Naive thymus-derived CD4-positive, alpha-beta T cell (primary cell): Measurements from ENCODE around the gene CYLD. TPM values are rescaled to one million over a fixed set of nuclear protein-coding genes. Genes with fewer than 3 reads are reported as not detected.

Experiments used
- ATAC-seq: fragments of 150-1000 bp; cut with Tn5 transposase; 2 replicates; pipeline ENCODE4 v1.10.0; 2021; ENCODE audit warnings: mild to moderate bottlenecking, moderate library complexity
- CTCF ChIA-PET: fragments of 350-600 bp; sonication (Branson Sonifier 250); formaldehyde crosslinking; loops from one replicate; lab custom pipeline; 2021; ENCODE audit warnings: antibody characterized with exemption; lab: Charles Lee
- POLR2A ChIA-PET: fragments of 350-600 bp; sonication (Branson Sonifier 250); formaldehyde crosslinking; loops from one replicate; lab custom pipeline; 2021; ENCODE audit warnings: antibody characterized with exemption, inconsistent platforms; lab: Charles Lee
- DNase-seq, 9 donors: peaks; one replicate each; pipeline versions ENCODE4 v3.0.0 to v3.0.0-alpha.2; 2020 to 2022; ENCODE audit warnings: mixed read lengths in 1 of 9
- H3K27ac ChIP-seq: one replicate; pipeline ENCODE4 v1.7.0; 2013; ENCODE audit warnings: mild to moderate bottlenecking, low read depth, low read length, moderate library complexity
- H3K27me3 ChIP-seq, 2 donors: one replicate each; pipeline ENCODE4 v1.7.0; 2013; ENCODE audit warnings: low read length in 2 of 2, mild to moderate bottlenecking in 2 of 2, moderate library complexity in 2 of 2; ENCODE audit not compliant: control insufficient read depth in 2 of 2, insufficient read depth in 2 of 2
- H3K36me3 ChIP-seq, 3 experiments: 1 replicate in 2 of 3; 2 replicates in 1 of 3; pipeline ENCODE4 v1.7.0; 2013; ENCODE audit warnings: low read length in 3 of 3, mild to moderate bottlenecking in 3 of 3, moderate library complexity in 1 of 3; ENCODE audit not compliant: insufficient read depth in 3 of 3, control insufficient read depth in 2 of 3
- H3K4me1 ChIP-seq, 2 donors: one replicate each; pipeline ENCODE4 v1.7.0; 2013; ENCODE audit warnings: low read length in 2 of 2, mild to moderate bottlenecking in 2 of 2, moderate library complexity in 1 of 2; ENCODE audit not compliant: control insufficient read depth in 2 of 2, insufficient read depth in 2 of 2
- H3K4me3 ChIP-seq: 2 replicates; pipeline ENCODE4 v1.7.0; 2013; ENCODE audit warnings: mild to moderate bottlenecking, low read length
- H3K9me3 ChIP-seq, 3 experiments: 1 replicate in 2 of 3; 2 replicates in 1 of 3; pipeline ENCODE4 v1.7.0; 2013; ENCODE audit warnings: low read length in 3 of 3; ENCODE audit not compliant: control insufficient read depth in 2 of 3
- H3K27ac Mint-ChIP-seq, 9 donors: one replicate each; pipeline ENCODE4 v1.8.0; 2020 to 2022; ENCODE audit warnings: mixed read lengths in 9 of 9, mild to moderate bottlenecking in 8 of 9, moderate library complexity in 5 of 9, inconsistent platforms in 2 of 9
- H3K27me3 Mint-ChIP-seq, 5 donors: one replicate each; pipeline ENCODE4 v1.8.0; 2021 to 2022; ENCODE audit warnings: mixed read lengths in 5 of 5, mild to moderate bottlenecking in 1 of 5
- H3K36me3 Mint-ChIP-seq, 5 donors: one replicate each; pipeline ENCODE4 v1.8.0; 2020 to 2022; ENCODE audit warnings: mixed read lengths in 5 of 5, mild to moderate bottlenecking in 3 of 5, inconsistent platforms in 1 of 5
- H3K4me1 Mint-ChIP-seq, 7 donors: one replicate each; pipeline ENCODE4 v1.8.0; 2020 to 2022; ENCODE audit warnings: mixed read lengths in 7 of 7, mild to moderate bottlenecking in 3 of 7, inconsistent platforms in 1 of 7
- H3K4me3 Mint-ChIP-seq, 10 donors: one replicate each; pipeline ENCODE4 v1.8.0; 2020 to 2022; ENCODE audit warnings: mild to moderate bottlenecking in 10 of 10, mixed read lengths in 10 of 10, moderate library complexity in 6 of 10, inconsistent platforms in 2 of 10
- H3K9me3 Mint-ChIP-seq, 11 donors: one replicate each; pipeline ENCODE4 v1.8.0; 2020 to 2022; ENCODE audit warnings: mixed read lengths in 11 of 11, mild to moderate bottlenecking in 4 of 11, inconsistent platforms in 1 of 11, moderate library complexity in 1 of 11
- intact Hi-C, 2 donors: fragments of 100-400 bp; cut with micrococcal nuclease; formaldehyde crosslinking; loops; one replicate each; pipeline ENCODE4 v1.15.1; 2023
- polyA plus RNA-seq, 2 donors: library from polyadenylated mRNA; unstranded; fragments of 300-500 nt; fragmentation: Illumina TruSeq; gene quantifications; one replicate each; pipeline ENCODE4 v1.2.3, GENCODE V29; 2021
- total RNA-seq, 6 experiments: library from RNA in 5 of 6; stranded (reverse) in 5 of 6; gene quantifications; 1 replicate in 5 of 6; 2 replicates in 1 of 6; pipeline ENCODE4 v1.2.3 and lab custom pipeline; 2021 to 2026

Gene CYLD
- total and polyA plus RNA-seq, 7 experiments from 2014 or later = 170 to 393 (median 276) TPM

DNA sequence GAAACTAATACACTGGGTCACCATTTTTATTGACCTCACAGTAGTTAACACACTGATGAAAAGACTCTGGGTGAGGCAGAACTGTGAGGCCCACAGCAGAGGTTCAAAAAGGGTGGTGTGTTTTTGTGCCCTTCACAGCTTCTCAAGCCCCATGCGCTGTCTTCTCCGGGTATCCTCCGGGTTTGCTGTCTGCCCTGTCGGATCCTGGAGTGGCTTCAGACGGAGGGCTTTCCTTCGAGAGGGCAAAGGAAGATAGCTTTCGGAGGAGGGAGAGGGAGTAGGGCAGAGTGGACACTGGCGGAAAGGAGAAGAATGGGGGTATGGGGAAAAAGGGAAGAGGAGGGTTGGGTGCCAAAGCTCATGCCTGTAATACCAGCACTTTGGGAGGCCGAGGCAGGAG is 80.8 kb downstream of the CYLD start:
- peaks cover 0 to 3% (median 0%) of the 10 kb centered on the region in 11 donors for H3K9me3 Mint-ChIP-seq
- no peak overlapping the region for H3K4me3 ChIP-seq
- peaks cover 13 to 29% (median 20%) of the 10 kb centered on the region in 5 donors for H3K27me3 Mint-ChIP-seq
- DNase-seq (no peak), ATAC-seq (no peak)
- no peak overlapping the region for H3K27ac Mint-ChIP-seq
- intact Hi-C loops = no loop called here
- no peak overlapping the region for H3K27ac ChIP-seq
- H3K27me3 ChIP-seq = no peaks in the 10 kb centered on the region
- no peaks in the 10 kb centered on the region for H3K4me1 ChIP-seq
- H3K36me3 ChIP-seq = no peaks in the 10 kb centered on the region
- peaks cover 0 to 6% (median 0%) of the 10 kb centered on the region in 7 donors for H3K4me1 Mint-ChIP-seq
- POLR2A ChIA-PET = no interaction called here
- no peak overlapping the region for H3K4me3 Mint-ChIP-seq
- H3K36me3 Mint-ChIP-seq = no peaks in the 10 kb centered on the region
- CTCF ChIA-PET = no interaction called here
- H3K9me3 ChIP-seq = no peaks in the 10 kb centered on the region

GRCh38 chr16:50826797-50827316 is 85.0 kb downstream of the CYLD start:
- H3K27me3 Mint-ChIP-seq = peaks cover 20 to 42% (median 33%) of the 10 kb centered on the region in 5 donors
- no peak overlapping the region for H3K27ac Mint-ChIP-seq
- intact Hi-C loops = no loop called here
- Histone ChIP-seq H3K36me3 (no peaks in the 10 kb centered on the region), H3K27me3 (no peaks in the 10 kb centered on the region), H3K9me3 (no peaks in the 10 kb centered on the region), H3K27ac (no peak overlapping the region), H3K4me3 (no peak overlapping the region), H3K4me1 (no peaks in the 10 kb centered on the region)
- H3K4me1 Mint-ChIP-seq = peaks cover 0 to 8% (median 0%) of the 10 kb centered on the region in 7 donors
- ChIA-PET POLR2A (no interaction called here), CTCF (no interaction called here)
- ATAC-seq (no peak), DNase-seq (no peak)
- H3K4me3 Mint-ChIP-seq = no peak overlapping the region
- peaks cover 0 to 4% (median 0%) of the 10 kb centered on the region in 5 donors for H3K36me3 Mint-ChIP-seq
- H3K9me3 Mint-ChIP-seq = peaks cover 0 to 5% (median 0%) of the 10 kb centered on the region in 11 donors

DNA sequence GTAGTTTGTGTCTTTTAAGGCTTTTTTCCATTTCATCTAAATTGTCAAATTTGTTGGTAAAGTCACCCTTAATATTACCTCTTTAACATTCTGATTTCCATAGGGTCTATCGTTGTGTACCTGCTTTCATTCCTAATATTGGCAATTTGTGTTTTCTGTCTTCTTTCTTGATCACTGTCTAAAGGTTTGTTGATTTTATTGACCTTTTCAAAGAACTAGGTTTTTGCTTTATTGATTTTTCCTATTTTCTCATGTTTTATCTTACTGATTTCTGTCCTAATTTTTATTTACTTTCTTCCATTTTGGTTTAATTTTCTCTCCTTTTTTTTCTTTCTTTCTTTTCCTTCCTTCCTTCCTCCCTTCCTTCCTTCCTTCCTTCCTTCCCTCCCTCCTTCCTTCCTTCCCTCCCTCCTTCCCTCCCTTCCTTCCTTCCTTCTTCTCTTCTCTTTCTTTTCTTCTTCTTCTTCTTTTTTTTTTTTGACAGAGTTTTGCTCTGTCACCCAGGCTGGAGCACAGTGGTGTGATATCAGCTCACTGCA is 86.3 kb downstream of the CYLD start:
- H3K9me3 ChIP-seq = no peaks in the 10 kb centered on the region
- CTCF ChIA-PET = no interaction called here
- no peak overlapping the region for H3K27ac ChIP-seq
- peaks cover 0 to 6% (median 0%) of the 10 kb centered on the region in 7 donors for H3K4me1 Mint-ChIP-seq
- POLR2A ChIA-PET = no interaction called here
- intact Hi-C loops = no loop called here
- H3K4me1 ChIP-seq = no peaks in the 10 kb centered on the region
- no peak for DNase-seq
- peak overlapping the region in 1 of 9 donors; percentile 41 for H3K27ac Mint-ChIP-seq
- peaks cover 23 to 42% (median 33%) of the 10 kb centered on the region in 5 donors for H3K27me3 Mint-ChIP-seq
- no peak for ATAC-seq
- H3K4me3 ChIP-seq = no peak overlapping the region
- peaks cover 0 to 10% (median 3%) of the 10 kb centered on the region in 11 donors for H3K9me3 Mint-ChIP-seq
- no peaks in the 10 kb centered on the region for H3K36me3 ChIP-seq
- H3K36me3 Mint-ChIP-seq = peaks cover 0 to 5% (median 0%) of the 10 kb centered on the region in 5 donors
- H3K27me3 ChIP-seq = no peaks in the 10 kb centered on the region
- H3K4me3 Mint-ChIP-seq = no peak overlapping the region

DNA sequence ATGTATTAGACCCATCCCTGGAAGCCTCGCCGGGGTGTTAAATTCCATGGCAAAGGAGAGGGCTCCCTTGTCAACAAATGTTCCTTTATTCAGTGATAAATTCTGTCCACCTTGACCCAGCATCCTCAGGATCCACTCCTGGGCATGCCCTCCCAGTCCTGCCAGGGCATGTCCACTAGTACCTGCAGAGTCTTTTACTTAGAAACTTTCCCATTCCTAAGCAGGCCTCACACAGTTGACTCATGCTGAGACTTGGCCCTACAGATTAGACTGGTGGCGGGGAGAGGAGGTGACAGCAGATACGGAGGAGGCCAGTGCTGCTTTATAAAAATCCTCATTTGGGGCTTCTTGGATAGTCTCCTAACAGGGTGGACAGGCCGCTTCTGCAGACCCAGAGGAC is 88.8 kb downstream of the CYLD start:
- Mint-ChIP-seq H3K9me3 (peaks cover 0 to 12% (median 3%) of the 10 kb centered on the region in 11 donors), H3K4me3 (no peak overlapping the region), H3K36me3 (peaks cover 0 to 7% (median 3%) of the 10 kb centered on the region in 5 donors), H3K27ac (no peak overlapping the region), H3K4me1 (peaks cover 0 to 3% (median 0%) of the 10 kb centered on the region in 7 donors), H3K27me3 (peaks cover 22 to 41% (median 28%) of the 10 kb centered on the region in 5 donors)
- ATAC-seq (no peak), DNase-seq (no peak)
- Histone ChIP-seq H3K27me3 (no peaks in the 10 kb centered on the region), H3K9me3 (no peaks in the 10 kb centered on the region), H3K4me3 (no peak overlapping the region), H3K4me1 (no peaks in the 10 kb centered on the region), H3K36me3 (no peaks in the 10 kb centered on the region), H3K27ac (no peak overlapping the region)
- POLR2A ChIA-PET = no interaction called here
- intact Hi-C loops = no loop called here
- CTCF ChIA-PET = no interaction called here

DNA sequence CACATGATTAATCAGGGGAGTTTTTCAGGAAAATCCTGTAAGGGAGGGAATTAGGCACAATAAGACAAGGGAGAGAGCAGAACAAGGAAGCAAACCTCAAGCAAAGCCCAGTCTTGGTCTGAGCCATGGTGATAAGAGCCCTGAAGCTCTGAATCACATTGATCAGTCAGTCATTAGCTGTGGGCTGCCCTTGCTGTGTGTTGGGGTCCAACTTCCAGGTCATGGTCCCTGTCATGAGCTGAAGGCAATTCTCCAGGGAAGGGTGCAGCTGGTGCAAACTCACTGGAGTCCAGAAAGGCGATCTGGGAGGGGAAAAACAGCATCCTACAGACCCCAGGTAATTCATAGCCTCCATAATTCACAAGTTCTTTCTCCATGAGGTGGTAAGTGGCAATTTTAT is 89.9 kb downstream of the CYLD start:
- Mint-ChIP-seq H3K9me3 (peaks cover 0 to 8% (median 3%) of the 10 kb centered on the region in 11 donors), H3K27me3 (peaks cover 21 to 31% (median 22%) of the 10 kb centered on the region in 5 donors), H3K36me3 (peaks cover 0 to 7% (median 3%) of the 10 kb centered on the region in 5 donors), H3K4me3 (no peak overlapping the region), H3K27ac (no peak overlapping the region), H3K4me1 (peaks cover 0 to 2% (median 0%) of the 10 kb centered on the region in 7 donors)
- Histone ChIP-seq H3K36me3 (no peaks in the 10 kb centered on the region), H3K27ac (no peak overlapping the region), H3K4me3 (no peak overlapping the region), H3K4me1 (no peaks in the 10 kb centered on the region), H3K9me3 (no peaks in the 10 kb centered on the region), H3K27me3 (no peaks in the 10 kb centered on the region)
- DNase-seq (no peak), ATAC-seq (no peak)
- POLR2A ChIA-PET = no interaction called here
- intact Hi-C loops = no loop called here
- CTCF ChIA-PET = no interaction called here

GRCh38 chr16:50833929-50834328 is 92.0 kb downstream of the CYLD start:
- Mint-ChIP-seq H3K36me3 (peaks cover 0 to 7% (median 3%) of the 10 kb centered on the region in 5 donors), H3K9me3 (peaks cover 0 to 8% (median 3%) of the 10 kb centered on the region in 11 donors), H3K27me3 (peaks cover 9 to 20% (median 14%) of the 10 kb centered on the region in 5 donors), H3K4me1 (peaks cover 0 to 4% (median 0%) of the 10 kb centered on the region in 7 donors), H3K27ac (no peak overlapping the region), H3K4me3 (no peak overlapping the region)
- Histone ChIP-seq H3K36me3 (no peaks in the 10 kb centered on the region), H3K27me3 (no peaks in the 10 kb centered on the region), H3K9me3 (no peaks in the 10 kb centered on the region), H3K27ac (no peak overlapping the region), H3K4me3 (no peak overlapping the region), H3K4me1 (no peaks in the 10 kb centered on the region)
- ChIA-PET CTCF (no interaction called here), POLR2A (no interaction called here)
- ATAC-seq (no peak), DNase-seq (no peak)
- intact Hi-C loops = no loop called here

DNA sequence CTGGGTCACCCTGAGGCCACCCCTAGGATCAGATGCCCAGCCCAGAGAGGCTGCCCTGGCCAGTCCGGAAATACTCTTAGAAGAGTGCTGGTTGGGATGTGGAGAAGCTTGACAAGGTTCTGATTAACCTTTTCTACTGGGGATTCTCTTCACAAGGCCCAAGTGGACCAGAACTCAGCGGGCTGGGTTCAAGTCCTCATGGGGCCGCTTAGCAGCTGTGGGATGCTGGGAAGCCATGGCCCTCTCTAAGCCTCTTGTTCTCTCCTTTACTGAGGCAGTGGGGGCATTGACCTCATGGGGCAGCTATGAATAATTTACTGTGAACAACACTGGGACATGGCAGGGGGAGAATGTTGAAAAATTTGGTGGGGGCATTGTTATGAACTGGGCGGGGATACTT is 92.8 kb downstream of the CYLD start:
- CTCF ChIA-PET = no interaction called here
- no peak for DNase-seq
- Histone ChIP-seq H3K4me1 (no peaks in the 10 kb centered on the region), H3K9me3 (no peaks in the 10 kb centered on the region), H3K27me3 (no peaks in the 10 kb centered on the region), H3K27ac (no peak overlapping the region), H3K36me3 (no peaks in the 10 kb centered on the region), H3K4me3 (no peak overlapping the region)
- POLR2A ChIA-PET = no interaction called here
- peaks cover 0 to 4% (median 0%) of the 10 kb centered on the region in 7 donors for H3K4me1 Mint-ChIP-seq
- H3K27ac Mint-ChIP-seq = no peak overlapping the region
- H3K9me3 Mint-ChIP-seq = peaks cover 0 to 8% (median 3%) of the 10 kb centered on the region in 11 donors
- ATAC-seq = no peak
- H3K27me3 Mint-ChIP-seq = peaks cover 2 to 12% (median 9%) of the 10 kb centered on the region in 5 donors
- intact Hi-C loops = no loop called here
- H3K36me3 Mint-ChIP-seq = peaks cover 0 to 4% (median 3%) of the 10 kb centered on the region in 5 donors
- no peak overlapping the region for H3K4me3 Mint-ChIP-seq
